Measurements from ENCODE around the gene FTH1.

Gene FTH1

GRCh38 chr11:61926235-61926634 is 41.2 kb downstream of the FTH1 start:
- peaks cover 15 to 29% of the 10 kb centered on the region in 2 donors for H3K27me3 Mint-ChIP-seq
- H3K27ac Mint-ChIP-seq: no peak overlapping the region
- ATAC-seq (replicated peaks) (no peak), DNase-seq (no peak)
- no peak overlapping the region for H3K4me3 Mint-ChIP-seq
- no peaks in the 10 kb centered on the region for H3K9me3 Mint-ChIP-seq
- no peaks in the 10 kb centered on the region for H3K4me1 Mint-ChIP-seq
- H3K36me3 Mint-ChIP-seq: no peaks in the 10 kb centered on the region

- Mint-ChIP-seq H3K9me3 (no peaks in the 10 kb centered on the region), H3K27ac (no peak overlapping the region), H3K4me3 (no peak overlapping the region), H3K36me3 (no peaks in the 10 kb centered on the region), H3K27me3 (peaks cover 15 to 29% of the 10 kb centered on the region in 2 donors), H3K4me1 (no peaks in the 10 kb centered on the region)
- ATAC-seq (replicated peaks): no peak
- no peak for DNase-seq
Observed at GRCh38 chr11:61925736-61926135, 41.7 kb downstream of the FTH1 start.

- H3K36me3 Mint-ChIP-seq: no peaks in the 10 kb centered on the region
- H3K4me1 Mint-ChIP-seq: no peaks in the 10 kb centered on the region
- no peak overlapping the region for H3K27ac Mint-ChIP-seq
- H3K9me3 Mint-ChIP-seq: no peaks in the 10 kb centered on the region
- DNase-seq: no peak
- no peak overlapping the region for H3K4me3 Mint-ChIP-seq
- ATAC-seq (replicated peaks): no peak
- peaks cover 26 to 38% of the 10 kb centered on the region in 2 donors for H3K27me3 Mint-ChIP-seq
Observed at GRCh38 chr11:61924064-61924455, 43.4 kb downstream of the FTH1 start.

GRCh38 chr11:61923166-61924063 is 44.0 kb downstream of the FTH1 start:
- Mint-ChIP-seq H3K4me3 (no peak overlapping the region), H3K4me1 (no peaks in the 10 kb centered on the region), H3K27ac (no peak overlapping the region), H3K27me3 (peaks cover 33 to 44% of the 10 kb centered on the region in 2 donors), H3K9me3 (no peaks in the 10 kb centered on the region), H3K36me3 (peaks cover 0 to under 1% of the 10 kb centered on the region in 2 donors)
- DNase-seq: no peak
- ATAC-seq (replicated peaks): no peak

GRCh38 chr11:61922539-61922938 is 44.9 kb downstream of the FTH1 start:
- Mint-ChIP-seq H3K27ac (no peak overlapping the region), H3K27me3 (peaks cover 41 to 53% of the 10 kb centered on the region in 2 donors), H3K9me3 (no peaks in the 10 kb centered on the region), H3K36me3 (peaks cover 0 to 6% of the 10 kb centered on the region in 2 donors), H3K4me1 (peaks cover 6 to 9% of the 10 kb centered on the region in 2 donors), H3K4me3 (no peak overlapping the region)
- DNase-seq: no peak
- ATAC-seq (replicated peaks): peak in 1 of 2 donors; percentile 27

- no peak overlapping the region for H3K4me3 Mint-ChIP-seq
- peaks cover 0 to 6% of the 10 kb centered on the region in 2 donors for H3K36me3 Mint-ChIP-seq
- H3K9me3 Mint-ChIP-seq: no peaks in the 10 kb centered on the region
- peaks cover 48 to 59% of the 10 kb centered on the region in 2 donors for H3K27me3 Mint-ChIP-seq
- peaks cover 6 to 12% of the 10 kb centered on the region in 2 donors for H3K4me1 Mint-ChIP-seq
- no peak overlapping the region for H3K27ac Mint-ChIP-seq
- ATAC-seq (replicated peaks): no peak
- DNase-seq: no peak
Observed at GRCh38 chr11:61921446-61921845, 46.0 kb downstream of the FTH1 start.

GRCh38 chr11:61919705-61920631 is 47.5 kb downstream of the FTH1 start:
- H3K27me3 Mint-ChIP-seq: peaks cover 58 to 74% of the 10 kb centered on the region in 2 donors

GRCh38 chr11:61918938-61919704 is 48.3 kb downstream of the FTH1 start:
- Mint-ChIP-seq H3K9me3 (no peaks in the 10 kb centered on the region), H3K27ac (no peak overlapping the region), H3K27me3 (peaks cover 61 to 73% of the 10 kb centered on the region in 2 donors), H3K36me3 (peaks cover 0 to 6% of the 10 kb centered on the region in 2 donors), H3K4me3 (no peak overlapping the region), H3K4me1 (peaks cover 6 to 14% of the 10 kb centered on the region in 2 donors)
- DNase-seq (no peak), ATAC-seq (replicated peaks) (no peak)

More at GRCh38 chr11:61919705-61920631, 47.5 kb downstream of the FTH1 start:
- Mint-ChIP-seq H3K4me1 (peaks cover 6 to 14% of the 10 kb centered on the region in 2 donors), H3K36me3 (peaks cover 0 to 6% of the 10 kb centered on the region in 2 donors), H3K4me3 (no peak overlapping the region), H3K27ac (no peak overlapping the region), H3K9me3 (no peaks in the 10 kb centered on the region)
- ATAC-seq (replicated peaks): no peak
- DNase-seq: no peak

- Mint-ChIP-seq H3K4me3 (peak overlapping the region; percentile 82 to 86), H3K36me3 (peaks cover 0 to 6% of the 10 kb centered on the region in 2 donors), H3K9me3 (no peaks in the 10 kb centered on the region), H3K4me1 (peaks cover 6 to 14% of the 10 kb centered on the region in 2 donors), H3K27me3 (peaks cover 60 to 72% of the 10 kb centered on the region in 2 donors), H3K27ac (no peak overlapping the region)
- ATAC-seq (replicated peaks): no peak
- no peak for DNase-seq
Observed at GRCh38 chr11:61918251-61918937, 49.0 kb downstream of the FTH1 start.

- peak within 1 kb of the TSS; percentile 82 to 86 for H3K4me3 Mint-ChIP-seq
- no peaks in the 10 kb centered on the region for H3K9me3 Mint-ChIP-seq
- no peak for DNase-seq
- H3K27ac Mint-ChIP-seq: peak within 1 kb of the TSS; percentile 57
- ATAC-seq (replicated peaks): peak; percentile 41 to 44
- peaks cover 63 to 65% of the 10 kb centered on the region in 2 donors for H3K27me3 Mint-ChIP-seq
- H3K4me1 Mint-ChIP-seq: peaks cover 7 to 20% of the 10 kb centered on the region in 2 donors
- H3K36me3 Mint-ChIP-seq: peaks cover 0 to 6% of the 10 kb centered on the region in 2 donors
Observed at GRCh38 chr11:61917334-61918109, 49.9 kb downstream of the FTH1 start, which contains the start of gene RAB3IL1. RAB3IL1 (minus strand) TSS chr11:61917566; CDS start chr11:61917367, 199 bp downstream.

GRCh38 chr11:61916737-61917333 is 50.6 kb downstream of the FTH1 start:
- ATAC-seq (replicated peaks) (peak; percentile 19 to 42), DNase-seq (no peak)
- Mint-ChIP-seq H3K9me3 (no peaks in the 10 kb centered on the region), H3K4me3 (peak overlapping the region; percentile 6 to 27), H3K27ac (no peak overlapping the region), H3K4me1 (peaks cover 10 to 25% of the 10 kb centered on the region in 2 donors), H3K27me3 (peaks cover 65 to 66% of the 10 kb centered on the region in 2 donors), H3K36me3 (peaks cover 0 to 6% of the 10 kb centered on the region in 2 donors)

- Mint-ChIP-seq H3K27me3 (peaks cover 50 to 52% of the 10 kb centered on the region in 2 donors), H3K4me1 (peaks cover 10 to 29% of the 10 kb centered on the region in 2 donors), H3K27ac (no peak overlapping the region), H3K36me3 (peaks cover 0 to 6% of the 10 kb centered on the region in 2 donors), H3K4me3 (no peak overlapping the region), H3K9me3 (no peaks in the 10 kb centered on the region)
- ATAC-seq (replicated peaks) (no peak), DNase-seq (no peak)
Observed at GRCh38 chr11:61914471-61915171, 52.8 kb downstream of the FTH1 start.
